RKO (cell line): ENCODE results near the gene ZNF750.

ENCODE experiments used
- DNase-seq: peaks from one replicate; pipeline ENCODE4 v3.0.0-alpha.2; 2016; ENCODE audit warnings: low spot score

ZNF750 gene

GRCh38 chr17:82835122-82835521 lies 4.7 kb downstream of the ZNF750 start:
- DNase-seq, result no peak

- no peak for DNase-seq
Measured at GRCh38 chr17:82832881-82833475, 6.8 kb downstream of the ZNF750 start.

- DNase-seq, result no peak
Measured at GRCh38 chr17:82832411-82832810, 7.4 kb downstream of the ZNF750 start.

- DNase-seq, result no peak
Measured at GRCh38 chr17:82831818-82832200, 8.0 kb downstream of the ZNF750 start.

- DNase-seq, result no peak
Measured at GRCh38 chr17:82831041-82831817, 8.6 kb downstream of the ZNF750 start.

- DNase-seq, result no peak
Measured at GRCh38 chr17:82830249-82830661, 9.6 kb downstream of the ZNF750 start.

- DNase-seq, result no peak
Measured at GRCh38 chr17:82828875-82829487, 10.8 kb downstream of the ZNF750 start.

- no peak for DNase-seq
Measured at GRCh38 chr17:82826956-82827355, 12.9 kb downstream of the ZNF750 start.

GRCh38 chr17:82826211-82826610 lies 13.6 kb downstream of the ZNF750 start:
- DNase-seq, result no peak

GRCh38 chr17:82825540-82826124 lies 14.2 kb downstream of the ZNF750 start:
- DNase-seq, result no peak

- no peak for DNase-seq
Measured at GRCh38 chr17:82823004-82823403, 16.8 kb downstream of the ZNF750 start.

GRCh38 chr17:82822281-82822680 lies 17.5 kb downstream of the ZNF750 start:
- no peak for DNase-seq

- DNase-seq, result no peak
Measured at GRCh38 chr17:82821554-82821953, 18.3 kb downstream of the ZNF750 start.

GRCh38 chr17:82820278-82821251 lies 19.3 kb downstream of the ZNF750 start:
- no peak for DNase-seq

GRCh38 chr17:82817947-82818346 lies 21.9 kb downstream of the ZNF750 start:
- DNase-seq, result no peak

- no peak for DNase-seq
Measured at GRCh38 chr17:82816358-82816757, 23.5 kb downstream of the ZNF750 start.

GRCh38 chr17:82815790-82816305 lies 24.0 kb downstream of the ZNF750 start:
- no peak for DNase-seq

GRCh38 chr17:82815354-82815753 lies 24.5 kb downstream of the ZNF750 start:
- DNase-seq, result no peak

- no peak for DNase-seq
Measured at GRCh38 chr17:82814834-82815233, 25.0 kb downstream of the ZNF750 start.

GRCh38 chr17:82813299-82814051 lies 26.3 kb downstream of the ZNF750 start:
- DNase-seq, result no peak

GRCh38 chr17:82812601-82813000 lies 27.2 kb downstream of the ZNF750 start:
- DNase-seq, result no peak
